H1 (cell line): ENCODE data around the gene AFF1. TPM values are rescaled to one million over a fixed set of nuclear protein-coding genes. Genes with fewer than 3 reads are reported as not detected.

ENCODE experiments used
- CTCF ChIA-PET: fragments of 300-600 bp; sonication (Branson Sonifier 250); formaldehyde crosslinking; loops from one replicate; lab custom pipeline; 2021; ENCODE audit not compliant: partially characterized antibody; lab: Charles Lee
- POLR2A ChIA-PET: fragments of 300-600 bp; sonication (Branson Sonifier 250); formaldehyde crosslinking; loops from one replicate; lab custom pipeline; 2021; ENCODE audit warnings: inconsistent platforms; ENCODE audit not compliant: partially characterized antibody; lab: Charles Lee
- DNase-seq, 2 experiments: peaks; one replicate each; pipeline versions ENCODE4 v3.0.0 to v3.0.0-alpha.2; 2010 to 2022; ENCODE audit warnings: low spot score in 2 of 2, low read depth in 1 of 2, mixed read lengths in 1 of 2
- FAIRE-seq: peaks from 2 replicates; lab custom pipeline; 2011; peaks lifted over from hg19 to GRCh38; lab: Jason Lieb, UNC
- H2AFZ ChIP-seq: 2 replicates; pipeline ENCODE4 v1.8.1; 2012; ENCODE audit warnings: low read length, inconsistent platforms
- H2AK5ac ChIP-seq: 2 replicates; pipeline ENCODE4 v1.6.1; 2013; ENCODE audit warnings: low read depth, low read length
- H2BK120ac ChIP-seq: replicated peaks from 2 replicates; pipeline ENCODE3; 2013; ENCODE audit warnings: low read depth, low read length, inconsistent platforms
- H2BK12ac ChIP-seq: 2 replicates; pipeline ENCODE4 v1.6.1; 2013; ENCODE audit warnings: low read depth, low read length
- H2BK15ac ChIP-seq: 2 replicates; pipeline ENCODE4 v1.6.1; 2013; ENCODE audit warnings: low read length
- H2BK20ac ChIP-seq: 2 replicates; pipeline ENCODE4 v1.6.1; 2013; ENCODE audit warnings: low read length
- H2BK5ac ChIP-seq: 2 replicates; pipeline ENCODE4 v1.6.1; 2013; ENCODE audit warnings: low read depth, low read length
- H3K14ac ChIP-seq: 2 replicates; pipeline ENCODE4 v1.6.1; 2013; ENCODE audit warnings: inconsistent platforms; ENCODE audit not compliant: insufficient read length
- H3K18ac ChIP-seq: 2 replicates; pipeline ENCODE4 v1.6.1; 2013; ENCODE audit warnings: low read length; ENCODE audit errors: extremely low read depth
- H3K23ac ChIP-seq: 2 replicates; pipeline ENCODE4 v1.6.1; 2013; ENCODE audit warnings: inconsistent platforms; ENCODE audit not compliant: insufficient read length
- H3K23me2 ChIP-seq: 2 replicates; pipeline ENCODE4 v1.6.1; 2013; ENCODE audit warnings: low read depth, low read length
- H3K27ac ChIP-seq: 2 replicates; pipeline ENCODE4 v1.6.1; 2011; ENCODE audit warnings: low read depth, low read length, inconsistent platforms
- H3K27me3 ChIP-seq, 4 experiments: replicated peaks in 1 of 4; 1 replicate in 1 of 4; 2 replicates in 3 of 4; pipeline versions ENCODE4 v1.6.1 to v1.8.1; 2011 to 2013; ENCODE audit warnings: low read length in 3 of 4, mild to moderate bottlenecking in 3 of 4, inconsistent platforms in 2 of 4, mixed read lengths in 2 of 4, moderate library complexity in 1 of 4; ENCODE audit not compliant: control insufficient read depth in 3 of 4, insufficient read depth in 3 of 4; ENCODE audit errors: extremely low read depth in 1 of 4
- H3K36me3 ChIP-seq, 4 experiments: 2 replicates each; pipeline versions ENCODE4 v1.6.1 to v1.8.1; 2011 to 2013; ENCODE audit warnings: mild to moderate bottlenecking in 4 of 4, low read length in 3 of 4, moderate library complexity in 2 of 4, control low read depth in 1 of 4, inconsistent platforms in 1 of 4; ENCODE audit not compliant: insufficient read depth in 4 of 4, control insufficient read depth in 2 of 4
- H3K4ac ChIP-seq: replicated peaks from 2 replicates; pipeline ENCODE3; 2013; ENCODE audit warnings: low read length, low read depth, mixed read lengths, inconsistent platforms; ENCODE audit not compliant: insufficient read length
- H3K4me1 ChIP-seq, 4 experiments: replicated peaks in 1 of 4; 1 replicate in 1 of 4; 2 replicates in 3 of 4; pipeline versions ENCODE4 v1.6.1 to v1.8.1; 2011 to 2013; ENCODE audit warnings: low read length in 3 of 4, inconsistent platforms in 2 of 4, mixed read lengths in 1 of 4; ENCODE audit not compliant: insufficient read depth in 4 of 4, control insufficient read depth in 3 of 4
- H3K4me2 ChIP-seq, 2 experiments: 2 replicates each; pipeline versions ENCODE4 v1.6.1 to v1.8.1; 2011 to 2013; ENCODE audit warnings: low read depth in 2 of 2, low read length in 2 of 2, control low read depth in 1 of 2, inconsistent platforms in 1 of 2, mild to moderate bottlenecking in 1 of 2; ENCODE audit not compliant: insufficient read depth in 1 of 2
- H3K4me3 ChIP-seq, 4 experiments: fragments of 200-600, 300-600 bp in 1 of 4; sonication (generic), shearing (Covaris generic), sonication (Bioruptor Twin) in 1 of 4; 2 replicates each; pipeline versions ENCODE4 v1.5.1 to v1.8.1; 2011 to 2016; ENCODE audit warnings: low read length in 4 of 4, low read depth in 3 of 4, control low read depth in 2 of 4, inconsistent platforms in 2 of 4, mild to moderate bottlenecking in 2 of 4, mixed read lengths in 1 of 4, moderate library complexity in 1 of 4; ENCODE audit not compliant: insufficient read depth in 2 of 4; ENCODE audit errors: extremely low read depth in 1 of 4
- H3K56ac ChIP-seq: replicated peaks from 2 replicates; pipeline ENCODE3; 2013; ENCODE audit warnings: low read depth, mild to moderate bottlenecking, mixed read lengths, low read length, inconsistent platforms; ENCODE audit not compliant: insufficient read length
- H3K79me1 ChIP-seq: 2 replicates; pipeline ENCODE4 v1.6.1; 2013; ENCODE audit warnings: low read depth, low read length, control low read depth
- H3K79me2 ChIP-seq, 2 experiments: 2 replicates each; pipeline versions ENCODE4 v1.6.1 to v1.8.1; 2012 to 2013; ENCODE audit warnings: low read length in 2 of 2, mild to moderate bottlenecking in 2 of 2, inconsistent platforms in 1 of 2; ENCODE audit not compliant: insufficient read depth in 2 of 2, control insufficient read depth in 1 of 2
- H3K9ac ChIP-seq, 4 experiments: replicated peaks in 1 of 4; 1 replicate in 1 of 4; 2 replicates in 3 of 4; pipeline versions ENCODE4 v1.6.1 to v1.8.1; 2011 to 2013; ENCODE audit warnings: low read depth in 3 of 4, low read length in 3 of 4, control low read depth in 2 of 4, mild to moderate bottlenecking in 2 of 4, moderate library complexity in 2 of 4, inconsistent platforms in 1 of 4; ENCODE audit errors: extremely low read depth in 1 of 4
- H3K9me3 ChIP-seq, 2 experiments: 2 replicates each; pipeline versions ENCODE4 v1.6.1 to v1.8.1; 2012 to 2013; ENCODE audit warnings: mild to moderate bottlenecking in 2 of 2, moderate library complexity in 2 of 2, control low read depth in 1 of 2, inconsistent platforms in 1 of 2, low read depth in 1 of 2, low read length in 1 of 2, mixed read lengths in 1 of 2; ENCODE audit not compliant: insufficient read depth in 2 of 2
- H4K20me1 ChIP-seq, 2 experiments: replicated peaks in 1 of 2; 2 replicates each; pipeline versions ENCODE3 to v1.8.1; 2011 to 2013; ENCODE audit warnings: inconsistent platforms in 2 of 2, low read length in 2 of 2, mild to moderate bottlenecking in 1 of 2; ENCODE audit not compliant: insufficient read depth in 2 of 2, control insufficient read depth in 1 of 2
- H4K5ac ChIP-seq: 2 replicates; pipeline ENCODE4 v1.6.1; 2013; ENCODE audit warnings: low read length, low read depth, mixed read lengths, inconsistent platforms; ENCODE audit not compliant: insufficient read length
- H4K8ac ChIP-seq: 2 replicates; pipeline ENCODE4 v1.8.0; 2013; ENCODE audit warnings: mild to moderate bottlenecking, moderate library complexity, low read length, inconsistent platforms; ENCODE audit not compliant: insufficient read depth; ENCODE audit errors: extremely low read depth
- H4K91ac ChIP-seq: replicated peaks from 2 replicates; pipeline ENCODE3; 2013; ENCODE audit warnings: low read length, mixed read lengths, inconsistent platforms; ENCODE audit not compliant: insufficient read length
- CBX5 ChIP-seq: fragments of 300-800, 300-1000 bp; sonication (generic); IDR thresholded peaks from 2 replicates; pipeline ENCODE4 v1.7.1; 2016; ENCODE audit warnings: antibody characterized with exemption, low read length, low read depth
- CTCF ChIP-seq, 3 experiments: IDR thresholded peaks; 1 replicate in 2 of 3; 2 replicates in 1 of 3; pipeline versions ENCODE4 v1.5.1 to v1.6.1; 2011; ENCODE audit warnings: low read length in 3 of 3, mild to moderate bottlenecking in 3 of 3, inconsistent platforms in 2 of 3, low read depth in 1 of 3, moderate library complexity in 1 of 3; ENCODE audit not compliant: insufficient read depth in 1 of 3; ENCODE audit errors: control extremely low read depth in 1 of 3
- EGR1 ChIP-seq: IDR thresholded peaks from 2 replicates; pipeline ENCODE4 v1.6.1; 2011; ENCODE audit warnings: low read depth, low read length, borderline replicate concordance
- EZH2 ChIP-seq: fragments of 200-600 bp; sonication (generic); IDR thresholded peaks from 2 replicates; pipeline ENCODE4 v1.7.1; 2012; ENCODE audit warnings: low read depth, mild to moderate bottlenecking, moderate library complexity, low read length, inconsistent platforms; ENCODE audit not compliant: severe bottlenecking
- NRF1 ChIP-seq: IDR thresholded peaks from 2 replicates; pipeline ENCODE4 v1.6.1; 2011; ENCODE audit warnings: mild to moderate bottlenecking, low read depth, low read length, improper control_type of control experiment
- RAD21 ChIP-seq, 2 experiments: IDR thresholded peaks in 1 of 2; conservative IDR thresholded peaks in 1 of 2; 2 replicates each; pipeline ENCODE4 v1.6.1; 2011; ENCODE audit warnings: low read depth in 2 of 2, low read length in 2 of 2, improper control_type of control experiment in 1 of 2, inconsistent platforms in 1 of 2, mild to moderate bottlenecking in 1 of 2, moderate library complexity in 1 of 2
- SP2 ChIP-seq: IDR thresholded peaks from 2 replicates; pipeline ENCODE4 v1.6.1; 2012; ENCODE audit warnings: mild to moderate bottlenecking, low read length, inconsistent platforms
- TCF12 ChIP-seq: IDR thresholded peaks from 2 replicates; pipeline ENCODE4 v1.6.1; 2011; ENCODE audit warnings: low read depth, mild to moderate bottlenecking, low read length
- ZNF274 ChIP-seq: IDR thresholded peaks from 2 replicates; pipeline ENCODE4 v1.7.0; 2012; ENCODE audit warnings: low read length, borderline replicate concordance; ENCODE audit errors: extremely low read depth
- polyA plus RNA-seq, 7 experiments: library from polyadenylated mRNA; depleted of rRNA in 3 of 7; stranded (reverse) in 5 of 7; unstranded in 2 of 7; fragments of >200 nt in 5 of 7; fragments of 200-250 nt in 2 of 7; gene quantifications; 1 replicate in 5 of 7; 2 replicates in 1 of 7; 4 replicates in 1 of 7; pipeline versions ENCODE4 v1.2.1 to v1.2.3, GENCODE V29; 2011 to 2013; ENCODE audit warnings: missing spikeins in 2 of 7, mixed read lengths in 2 of 7
- total RNA-seq: library from RNA; stranded (reverse); fragmentation: NEBNext Ultra II Directional; extraction: Animal tissue kit (Norgen Biotek cat#: 25700); gene quantifications from 2 replicates; pipeline ENCODE4 v1.2.1, GENCODE V29; 2021

AFF1 gene
- total and polyA plus RNA-seq, 2 of the 8 experiments (the other 6 are each of a cell fraction or from before 2014, with no cell fraction given), result 14.8 to 85.5 TPM

GRCh38 chr4:86944964-86945781, 10.4 kb downstream of the AFF1 start:
- POLR2A ChIA-PET, result interaction anchor here (0.7 to 19.7 kb wide), 6 partner anchors 3 to 172 kb away, joined by 3 to 319 read pairs (median 5); partner anchors contain the start of gene AFF1
- Histone ChIP-seq H3K18ac (no peak overlapping the region), H2AFZ (no peak overlapping the region), H2BK120ac (no peak overlapping the region), H2BK12ac (no peak overlapping the region), H3K4ac (no peak overlapping the region), H3K23ac (no peak overlapping the region), H3K56ac (no peak overlapping the region), H3K4me3 (no peak overlapping the region), H3K36me3 (peaks cover 0 to 7% (median 0%) of the 10 kb centered on the region in 4 experiments; a peak in 1 of 8 replicates), H3K9me3 (no peaks in the 10 kb centered on the region), H2BK5ac (peak overlapping the region; percentile 14; the same call in 1 of the 2 replicates), H3K79me2 (peaks cover 11 to 74% of the 10 kb centered on the region in 2 experiments), H2BK15ac (no peak overlapping the region), H3K4me1 (peaks cover 0 to 30% (median 19%) of the 10 kb centered on the region in 4 experiments), H3K4me2 (no peak overlapping the region), H3K23me2 (no peaks in the 10 kb centered on the region), H3K27ac (no peak overlapping the region), H4K91ac (peak overlapping the region; percentile 27), H3K79me1 (peaks cover 9% of the 10 kb centered on the region; the same call in 1 of the 2 replicates), H4K20me1 (peaks cover 2% of the 10 kb centered on the region in 2 experiments), H3K9ac (no peak overlapping the region; a peak in 1 of 7 replicates), H3K27me3 (no peaks in the 10 kb centered on the region), H4K5ac (no peak overlapping the region), H3K14ac (no peak overlapping the region), H4K8ac (no peak overlapping the region), H2AK5ac (no peak overlapping the region), H2BK20ac (no peak overlapping the region)
- DNase-seq (no peak), FAIRE-seq (no peak)
- CTCF ChIA-PET, result interaction anchor here (0.7 to 1.7 kb wide), 9 partner anchors 8 to 148 kb away, joined by 3 to 6 read pairs (median 4); partner anchors contain the start of gene AFF1
- TF ChIP-seq NRF1, result no peak
- TF ChIP-seq RAD21 (IDR thresholded peaks at IDR 0.05 in 1 of 2, conservative IDR thresholded peaks at IDR 0.05 in 1 of 2; ENCODE audit: low read depth in 2 of 2, low read length in 2 of 2), result no peak
- no peak for TF ChIP-seq SP2
- no peak for TF ChIP-seq EGR1
- no peak for TF ChIP-seq CBX5
- no peak for TF ChIP-seq CTCF (IDR thresholded peaks at IDR 0.05; ENCODE audit: control extremely low read depth in 1 of 3, insufficient read depth in 1 of 3, low read depth in 1 of 3, low read length in 3 of 3)
- no peak for TF ChIP-seq EZH2
- no peak for TF ChIP-seq TCF12
- TF ChIP-seq ZNF274, result no peak
